Osteocyte (in vitro differentiated cells): Measurements from ENCODE around the gene DPYD. TPM values are rescaled to one million over a fixed set of nuclear protein-coding genes. Genes with fewer than 3 reads are reported as not detected.

Experiments used
- DNase-seq: peaks from one replicate; pipeline ENCODE4 v3.0.0; 2021; ENCODE audit warnings: mixed read lengths; ENCODE audit not compliant: unreplicated experiment; ENCODE audit errors: extremely low spot score
- H3K27ac Mint-ChIP-seq: one replicate; pipeline ENCODE4 v1.8.0; 2021; ENCODE audit warnings: mild to moderate bottlenecking, mixed read lengths; ENCODE audit not compliant: unreplicated experiment
- H3K27me3 Mint-ChIP-seq: one replicate; pipeline ENCODE4 v1.8.0; 2021; ENCODE audit warnings: mixed read lengths; ENCODE audit not compliant: unreplicated experiment
- H3K36me3 Mint-ChIP-seq: one replicate; pipeline ENCODE4 v1.8.0; 2021; ENCODE audit warnings: mixed read lengths; ENCODE audit not compliant: unreplicated experiment
- H3K4me1 Mint-ChIP-seq: one replicate; pipeline ENCODE4 v1.8.0; 2021; ENCODE audit warnings: mixed read lengths; ENCODE audit not compliant: unreplicated experiment
- H3K4me3 Mint-ChIP-seq: one replicate; pipeline ENCODE4 v1.8.0; 2021; ENCODE audit warnings: mild to moderate bottlenecking, moderate library complexity, mixed read lengths; ENCODE audit not compliant: unreplicated experiment
- H3K9me3 Mint-ChIP-seq: one replicate; pipeline ENCODE4 v1.8.0; 2021; ENCODE audit warnings: mixed read lengths; ENCODE audit not compliant: unreplicated experiment
- CTCF ChIP-seq: fragments of 200-600 bp; sonication (generic); IDR thresholded peaks from 2 replicates; pipeline ENCODE4 v1.5.0; 2021; ENCODE audit warnings: antibody characterized with exemption, mild to moderate bottlenecking, moderate library complexity
- total RNA-seq: library from RNA; stranded (reverse); gene quantifications from 2 replicates; pipeline ENCODE4 v1.2.1, GENCODE V29; 2021

The DPYD gene
- total RNA-seq, 1 donor from 2014 or later, result 44.0 TPM

GRCh38 chr1:97909266-97909665 is 11.6 kb downstream of the DPYD start:
- Mint-ChIP-seq H3K36me3 (no peaks in the 10 kb centered on the region), H3K27me3 (no peaks in the 10 kb centered on the region), H3K4me1 (peaks cover 19% of the 10 kb centered on the region), H3K9me3 (no peaks in the 10 kb centered on the region), H3K27ac (no peak overlapping the region), H3K4me3 (no peak overlapping the region)
- DNase-seq, result no peak
- no peak for TF ChIP-seq CTCF

- Mint-ChIP-seq H3K4me1 (peaks cover 28% of the 10 kb centered on the region), H3K4me3 (no peak overlapping the region), H3K9me3 (no peaks in the 10 kb centered on the region), H3K27me3 (no peaks in the 10 kb centered on the region), H3K36me3 (no peaks in the 10 kb centered on the region), H3K27ac (no peak overlapping the region)
- no peak for DNase-seq
- no peak for TF ChIP-seq CTCF
These were observed 12.9 kb downstream of the DPYD start for GRCh38 chr1:97907886-97908285.

- H3K27me3 Mint-ChIP-seq, result no peaks in the 10 kb centered on the region
- H3K4me3 Mint-ChIP-seq, result peak overlapping the region; percentile 9
- no peak for DNase-seq
- H3K36me3 Mint-ChIP-seq, result no peaks in the 10 kb centered on the region
- H3K4me1 Mint-ChIP-seq, result peaks cover 32% of the 10 kb centered on the region
- no peak overlapping the region for H3K27ac Mint-ChIP-seq
- TF ChIP-seq CTCF, result no peak
- H3K9me3 Mint-ChIP-seq, result no peaks in the 10 kb centered on the region
These were observed 14.1 kb downstream of the DPYD start for GRCh38 chr1:97906567-97907241.

- H3K27me3 Mint-ChIP-seq, result no peaks in the 10 kb centered on the region
- H3K27ac Mint-ChIP-seq, result no peak overlapping the region
- H3K4me3 Mint-ChIP-seq, result no peak overlapping the region
- no peak for TF ChIP-seq CTCF
- no peaks in the 10 kb centered on the region for H3K36me3 Mint-ChIP-seq
- no peak for DNase-seq
- peaks cover 33% of the 10 kb centered on the region for H3K4me1 Mint-ChIP-seq
- H3K9me3 Mint-ChIP-seq, result no peaks in the 10 kb centered on the region
These were observed 15.5 kb downstream of the DPYD start for GRCh38 chr1:97905141-97905940.

GRCh38 chr1:97904534-97904933 is 16.3 kb downstream of the DPYD start:
- H3K4me3 Mint-ChIP-seq, result no peak overlapping the region
- DNase-seq, result no peak
- H3K36me3 Mint-ChIP-seq, result no peaks in the 10 kb centered on the region
- no peak for TF ChIP-seq CTCF
- H3K27ac Mint-ChIP-seq, result peak overlapping the region; percentile 69
- peaks cover 32% of the 10 kb centered on the region for H3K4me1 Mint-ChIP-seq
- H3K27me3 Mint-ChIP-seq, result no peaks in the 10 kb centered on the region
- no peaks in the 10 kb centered on the region for H3K9me3 Mint-ChIP-seq
